GM12878 (cell line): ENCODE measurements around the gene GCNT1. TPM values are rescaled to one million over a fixed set of nuclear protein-coding genes. Genes with fewer than 3 reads are reported as not detected.
A peak's percentile ranks its signal among the peaks of the same experiment; 100 is the strongest.

ENCODE experiments used
- ATF7 ChIP-seq: fragments of 450-650 bp; IDR thresholded peaks from 2 replicates; pipeline ENCODE4 v1.6.1; 2016; ENCODE audit warnings: low read depth, mild to moderate bottlenecking
- BHLHE40 ChIP-seq, 2 experiments: fragments of 450-650 bp in 1 of 2; IDR thresholded peaks; 2 replicates each; pipeline ENCODE4 v1.6.1; 2011 to 2017; ENCODE audit warnings: low read depth in 2 of 2, borderline replicate concordance in 1 of 2, improper control_type of control experiment in 1 of 2, low read length in 1 of 2, mild to moderate bottlenecking in 1 of 2
- CBFB ChIP-seq: IDR thresholded peaks from 2 replicates; pipeline ENCODE4 v1.6.1; 2016; ENCODE audit warnings: antibody characterized with exemption, low read depth
- CREB1 ChIP-seq: IDR thresholded peaks from 2 replicates; pipeline ENCODE4 v1.6.1; 2012; ENCODE audit warnings: low read depth, mild to moderate bottlenecking, inconsistent platforms
- DPF2 ChIP-seq: fragments of 450-650 bp; IDR thresholded peaks from 2 replicates; pipeline ENCODE4 v1.6.1; 2017; ENCODE audit warnings: mild to moderate bottlenecking
- EP300 ChIP-seq, 2 experiments: fragments of 150-350 bp in 1 of 2; IDR thresholded peaks; 2 replicates each; pipeline ENCODE4 v1.6.1; 2011 to 2012; ENCODE audit warnings: low read depth in 2 of 2, low read length in 2 of 2, borderline replicate concordance in 1 of 2, improper control_type of control experiment in 1 of 2, inconsistent platforms in 1 of 2; ENCODE audit not compliant: control insufficient read depth in 1 of 2
- GABPA ChIP-seq: IDR thresholded peaks from 2 replicates; pipeline ENCODE4 v1.6.1; 2014; ENCODE audit warnings: antibody characterized with exemption, low read depth, mild to moderate bottlenecking, inconsistent platforms
- HDAC6 ChIP-seq: fragments of 200-600 bp; sonication (generic); IDR thresholded peaks from one replicate; pipeline ENCODE4 v1.8.0; 2017; ENCODE audit warnings: antibody characterized with exemption; ENCODE audit not compliant: unreplicated experiment
- HDGF ChIP-seq: fragments of 450-650 bp; IDR thresholded peaks from 2 replicates; pipeline ENCODE4 v1.6.1; 2016; ENCODE audit warnings: antibody characterized with exemption
- MYB ChIP-seq: fragments of 150-350 bp; IDR thresholded peaks from 2 replicates; pipeline ENCODE4 v1.6.1; 2014; ENCODE audit warnings: mild to moderate bottlenecking, low read depth, low read length, borderline replicate concordance
- NFIC ChIP-seq: IDR thresholded peaks from 2 replicates; pipeline ENCODE4 v1.6.1; 2012; ENCODE audit warnings: low read depth, mild to moderate bottlenecking, inconsistent platforms, low read length, moderate library complexity
- NR2C2 ChIP-seq: IDR thresholded peaks from 2 replicates; pipeline ENCODE4 v1.6.1; 2011; ENCODE audit warnings: borderline replicate concordance, low read depth; ENCODE audit not compliant: control insufficient read depth, insufficient read length
- PAX5 ChIP-seq: IDR thresholded peaks from 2 replicates; pipeline ENCODE4 v1.6.1; 2011; ENCODE audit warnings: low read depth, low read length, borderline replicate concordance
- ZNF274 ChIP-seq: IDR thresholded peaks from one replicate; pipeline ENCODE4 v1.8.0; 2011; ENCODE audit not compliant: insufficient read length, insufficient read depth
- polyA plus RNA-seq, 11 experiments: library from polyadenylated mRNA; depleted of rRNA in 4 of 11; unstranded in 6 of 11; stranded (reverse) in 5 of 11; fragments of >200 nt; fragmentation: Nextera tagmentation in 4 of 11; fragmentation: Illumina TruSeq in 1 of 11; extraction: Ambion mirVana in 4 of 11; extraction: Trizol in 1 of 11; gene quantifications; 1 replicate in 1 of 11; 2 replicates in 10 of 11; pipeline versions ENCODE4 v1.2.1 to v1.2.3, GENCODE V29; 2011 to 2016; ENCODE audit warnings: inconsistent platforms in 2 of 11, missing spikeins in 2 of 11, low read depth in 1 of 11
- total RNA-seq, 4 experiments: library from RNA; depleted of rRNA in 3 of 4; stranded (reverse); fragments of >200 nt in 3 of 4; fragmentation: Illumina TruSeq in 1 of 4; extraction: Trizol in 1 of 4; gene quantifications; 2 replicates each; pipeline versions ENCODE4 v1.2.1 to v1.2.3, GENCODE V29; 2013 to 2021
- TF ChIP-seq, protein P1 (sequence below): fragments of 450-650 bp; IDR thresholded peaks from 2 replicates; pipeline ENCODE4 v1.6.1; 2016; ENCODE audit warnings: mild to moderate bottlenecking
- TF ChIP-seq, protein P2 (sequence below): fragments of 450-650 bp; formaldehyde crosslinking; IDR thresholded peaks from 2 replicates; pipeline ENCODE4 v1.4.0; 2022; ENCODE audit warnings: mild to moderate bottlenecking, moderate library complexity
- TF ChIP-seq, protein P3 (sequence below): IDR thresholded peaks from 2 replicates; pipeline ENCODE4 v1.6.1; 2012; ENCODE audit warnings: low read length, inconsistent platforms
- TF ChIP-seq, protein P4 (sequence below): IDR thresholded peaks from 2 replicates; pipeline ENCODE4 v1.6.1; 2011; ENCODE audit warnings: borderline replicate concordance, low read depth, mild to moderate bottlenecking, moderate library complexity, low read length; ENCODE audit not compliant: insufficient read depth, poor library complexity, severe bottlenecking

The GCNT1 gene
- total and polyA plus RNA-seq, 10 of the 15 experiments (the other 5 are each of a cell fraction or from before 2014, with no cell fraction given), result 2.8 to 17.8 (median 7.1) TPM

DNA sequence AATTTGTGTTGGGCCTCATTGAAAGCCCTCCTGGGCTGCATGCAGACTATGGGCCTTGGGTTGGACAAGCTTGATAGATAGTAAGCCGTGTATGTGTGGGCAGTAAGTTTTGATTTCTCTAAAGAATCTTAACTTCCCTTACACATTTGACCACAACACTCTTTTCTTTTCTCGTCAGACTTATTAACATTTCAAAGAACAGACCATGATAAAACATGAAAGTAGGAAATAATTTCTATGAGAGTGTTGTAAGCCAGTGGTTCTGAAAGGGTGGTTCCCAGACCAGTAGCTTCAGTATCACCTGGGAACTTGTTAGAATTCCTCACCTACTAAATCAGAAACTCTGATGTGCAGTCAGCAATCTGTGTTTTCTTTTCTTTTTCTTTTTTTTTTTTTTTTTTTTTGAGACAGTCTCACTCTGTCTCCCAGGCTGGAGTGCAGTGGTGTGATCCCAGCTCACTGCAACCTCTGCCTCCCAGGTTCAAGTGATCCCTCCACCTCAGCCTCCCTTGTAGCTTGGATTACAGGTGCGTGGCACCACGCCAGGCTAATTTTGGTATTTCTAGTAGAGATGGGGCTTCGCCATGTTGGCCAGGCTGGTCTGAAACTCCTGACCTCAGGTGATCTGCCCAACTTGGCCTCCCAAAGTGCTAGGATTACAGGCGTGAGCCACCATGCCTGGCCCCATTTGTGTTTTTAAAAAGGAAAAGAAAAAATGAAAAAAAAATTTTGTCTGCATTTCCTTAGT, 20.0 kb upstream of the GCNT1 start (continued):
- TF ChIP-seq, protein P1, sequence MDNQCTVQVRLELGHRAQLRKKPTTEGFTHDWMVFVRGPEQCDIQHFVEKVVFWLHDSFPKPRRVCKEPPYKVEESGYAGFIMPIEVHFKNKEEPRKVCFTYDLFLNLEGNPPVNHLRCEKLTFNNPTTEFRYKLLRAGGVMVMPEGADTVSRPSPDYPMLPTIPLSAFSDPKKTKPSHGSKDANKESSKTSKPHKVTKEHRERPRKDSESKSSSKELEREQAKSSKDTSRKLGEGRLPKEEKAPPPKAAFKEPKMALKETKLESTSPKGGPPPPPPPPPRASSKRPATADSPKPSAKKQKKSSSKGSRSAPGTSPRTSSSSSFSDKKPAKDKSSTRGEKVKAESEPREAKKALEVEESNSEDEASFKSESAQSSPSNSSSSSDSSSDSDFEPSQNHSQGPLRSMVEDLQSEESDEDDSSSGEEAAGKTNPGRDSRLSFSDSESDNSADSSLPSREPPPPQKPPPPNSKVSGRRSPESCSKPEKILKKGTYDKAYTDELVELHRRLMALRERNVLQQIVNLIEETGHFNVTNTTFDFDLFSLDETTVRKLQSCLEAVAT, result no peak
- TF ChIP-seq, protein P2, sequence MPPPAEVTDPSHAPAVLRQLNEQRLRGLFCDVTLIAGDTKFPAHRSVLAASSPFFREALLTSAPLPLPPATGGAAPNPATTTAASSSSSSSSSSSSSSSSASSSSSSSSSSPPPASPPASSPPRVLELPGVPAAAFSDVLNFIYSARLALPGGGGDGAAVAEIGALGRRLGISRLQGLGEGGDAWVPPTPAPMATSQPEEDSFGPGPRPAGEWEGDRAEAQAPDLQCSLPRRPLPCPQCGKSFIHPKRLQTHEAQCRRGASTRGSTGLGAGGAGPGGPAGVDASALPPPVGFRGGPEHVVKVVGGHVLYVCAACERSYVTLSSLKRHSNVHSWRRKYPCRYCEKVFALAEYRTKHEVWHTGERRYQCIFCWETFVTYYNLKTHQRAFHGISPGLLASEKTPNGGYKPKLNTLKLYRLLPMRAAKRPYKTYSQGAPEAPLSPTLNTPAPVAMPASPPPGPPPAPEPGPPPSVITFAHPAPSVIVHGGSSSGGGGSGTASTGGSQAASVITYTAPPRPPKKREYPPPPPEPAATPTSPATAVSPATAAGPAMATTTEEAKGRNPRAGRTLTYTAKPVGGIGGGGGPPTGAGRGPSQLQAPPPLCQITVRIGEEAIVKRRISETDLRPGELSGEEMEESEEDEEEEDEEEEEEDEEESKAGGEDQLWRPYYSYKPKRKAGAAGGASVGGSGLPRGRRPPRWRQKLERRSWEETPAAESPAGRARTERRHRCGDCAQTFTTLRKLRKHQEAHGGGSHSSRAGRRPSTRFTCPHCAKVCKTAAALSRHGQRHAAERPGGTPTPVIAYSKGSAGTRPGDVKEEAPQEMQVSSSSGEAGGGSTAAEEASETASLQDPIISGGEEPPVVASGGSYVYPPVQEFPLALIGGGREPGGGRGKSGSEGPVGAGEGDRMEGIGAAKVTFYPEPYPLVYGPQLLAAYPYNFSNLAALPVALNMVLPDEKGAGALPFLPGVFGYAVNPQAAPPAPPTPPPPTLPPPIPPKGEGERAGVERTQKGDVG (CRISPR knock-in tag), result no peak
- TF ChIP-seq NFIC (peak; percentile 78), PAX5 (no peak), NR2C2 (no peak), GABPA (no peak), EP300 (IDR thresholded peaks at IDR 0.05; ENCODE audit: borderline replicate concordance in 1 of 2, control insufficient read depth in 1 of 2, low read depth in 2 of 2, low read length in 2 of 2) (peak; percentile 44 to 50; a peak in 2 of 4 replicates), ZNF274 (no peak), HDGF (peak; percentile 20; the same call in 1 of the 2 replicates), ATF7 (peak; percentile 66), BHLHE40 (IDR thresholded peaks at IDR 0.05; ENCODE audit: borderline replicate concordance in 1 of 2, low read depth in 2 of 2, low read length in 1 of 2) (peak in 1 of 2 experiments; percentile 25; a peak in 1 of 4 replicates), DPF2 (peak; percentile 50; the same call in 1 of the 2 replicates), HDAC6 (no peak), MYB (no peak), CBFB (peak; percentile 63; the same call in 1 of the 2 replicates), CREB1 (0 out of 2 replicates have a peak, but pooled peaks have one; percentile 3)
- TF ChIP-seq, protein P3, sequence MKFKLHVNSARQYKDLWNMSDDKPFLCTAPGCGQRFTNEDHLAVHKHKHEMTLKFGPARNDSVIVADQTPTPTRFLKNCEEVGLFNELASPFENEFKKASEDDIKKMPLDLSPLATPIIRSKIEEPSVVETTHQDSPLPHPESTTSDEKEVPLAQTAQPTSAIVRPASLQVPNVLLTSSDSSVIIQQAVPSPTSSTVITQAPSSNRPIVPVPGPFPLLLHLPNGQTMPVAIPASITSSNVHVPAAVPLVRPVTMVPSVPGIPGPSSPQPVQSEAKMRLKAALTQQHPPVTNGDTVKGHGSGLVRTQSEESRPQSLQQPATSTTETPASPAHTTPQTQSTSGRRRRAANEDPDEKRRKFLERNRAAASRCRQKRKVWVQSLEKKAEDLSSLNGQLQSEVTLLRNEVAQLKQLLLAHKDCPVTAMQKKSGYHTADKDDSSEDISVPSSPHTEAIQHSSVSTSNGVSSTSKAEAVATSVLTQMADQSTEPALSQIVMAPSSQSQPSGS, result peak; percentile 85
- TF ChIP-seq, protein P4, sequence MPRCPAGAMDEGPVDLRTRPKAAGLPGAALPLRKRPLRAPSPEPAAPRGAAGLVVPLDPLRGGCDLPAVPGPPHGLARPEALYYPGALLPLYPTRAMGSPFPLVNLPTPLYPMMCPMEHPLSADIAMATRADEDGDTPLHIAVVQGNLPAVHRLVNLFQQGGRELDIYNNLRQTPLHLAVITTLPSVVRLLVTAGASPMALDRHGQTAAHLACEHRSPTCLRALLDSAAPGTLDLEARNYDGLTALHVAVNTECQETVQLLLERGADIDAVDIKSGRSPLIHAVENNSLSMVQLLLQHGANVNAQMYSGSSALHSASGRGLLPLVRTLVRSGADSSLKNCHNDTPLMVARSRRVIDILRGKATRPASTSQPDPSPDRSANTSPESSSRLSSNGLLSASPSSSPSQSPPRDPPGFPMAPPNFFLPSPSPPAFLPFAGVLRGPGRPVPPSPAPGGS, result peak; percentile 52
